HG02610 (cell line): ENCODE measurements around the gene DBI.

Experiments
- ATAC-seq: cut with Tn5 transposase; IDR thresholded peaks from one replicate; pipeline ENCODE4 v1.9.1; 2021; ENCODE audit warnings: mild to moderate bottlenecking, moderate library complexity; ENCODE audit not compliant: unreplicated experiment

Gene DBI

DNA sequence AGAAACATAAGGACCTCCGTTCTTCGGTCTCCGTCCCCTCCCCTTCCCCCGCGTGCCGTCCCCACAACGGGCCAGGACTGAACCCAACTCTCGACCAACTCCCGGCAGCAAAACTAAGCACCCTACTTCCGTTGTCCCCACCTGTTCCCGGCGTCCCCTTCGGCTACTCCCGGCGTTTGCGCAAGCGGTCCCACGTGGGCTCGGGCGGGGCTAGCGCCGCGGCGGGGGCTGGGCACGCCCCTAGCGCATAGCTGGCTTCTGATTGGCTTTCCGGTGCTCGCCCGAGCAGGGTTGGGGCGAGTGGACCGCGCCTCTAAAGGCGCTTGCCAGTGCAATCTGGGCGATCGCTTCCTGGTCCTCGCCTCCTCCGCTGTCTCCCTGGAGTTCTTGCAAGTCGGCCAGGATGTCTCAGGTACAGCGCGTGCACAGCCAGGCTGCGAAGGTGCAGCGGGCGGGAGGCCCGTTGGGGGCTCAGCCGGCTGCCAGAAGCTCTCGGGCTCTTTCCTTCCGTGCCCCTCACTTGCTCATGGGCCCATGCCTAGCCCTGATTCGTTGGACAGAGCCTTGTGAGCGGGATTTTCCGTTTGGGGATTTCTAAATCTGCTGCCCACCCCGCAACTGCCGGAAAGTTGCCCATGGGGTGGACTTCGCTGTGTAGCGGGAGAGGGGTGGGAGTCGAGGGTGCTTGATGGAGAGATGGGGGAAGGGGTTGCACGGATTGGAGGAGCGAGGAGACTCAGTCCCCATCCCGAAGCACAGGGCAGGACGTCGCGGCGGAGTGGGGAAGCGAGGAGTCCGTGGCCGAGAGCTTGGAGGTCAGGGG is at the start of gene DBI, which contains the start of gene C2orf76:
Gene DBI, plus strand, starts transcription at position 329 of the 823 bp plus-strand sequence. Its CDS starts 75 bp downstream, at position 404.
Gene C2orf76, minus strand, starts transcription at position 186 of the 823 bp plus-strand sequence. CDS start 26,875 bp downstream, outside the sequence.
- peak; percentile 97 for ATAC-seq

DNA sequence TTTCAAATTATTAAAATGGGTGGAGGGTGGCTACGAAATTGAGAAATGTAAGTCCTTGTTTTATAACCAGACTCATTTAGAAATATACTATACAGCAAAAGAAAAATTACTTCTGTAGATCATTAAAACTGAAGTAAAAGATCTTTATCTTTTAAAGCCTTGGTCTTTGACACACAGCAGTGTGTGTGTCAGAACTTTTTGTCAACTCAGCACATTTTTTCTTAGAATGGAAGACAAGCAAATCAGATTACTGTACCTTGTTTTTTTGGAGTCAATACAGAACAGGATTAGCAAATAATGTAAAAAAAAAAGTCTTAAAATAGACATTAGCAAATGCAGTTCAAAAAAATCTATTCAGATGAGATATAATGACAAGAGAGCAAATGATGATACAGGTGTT is 49.2 kb upstream of the DBI start:
- ATAC-seq = no peak

DNA sequence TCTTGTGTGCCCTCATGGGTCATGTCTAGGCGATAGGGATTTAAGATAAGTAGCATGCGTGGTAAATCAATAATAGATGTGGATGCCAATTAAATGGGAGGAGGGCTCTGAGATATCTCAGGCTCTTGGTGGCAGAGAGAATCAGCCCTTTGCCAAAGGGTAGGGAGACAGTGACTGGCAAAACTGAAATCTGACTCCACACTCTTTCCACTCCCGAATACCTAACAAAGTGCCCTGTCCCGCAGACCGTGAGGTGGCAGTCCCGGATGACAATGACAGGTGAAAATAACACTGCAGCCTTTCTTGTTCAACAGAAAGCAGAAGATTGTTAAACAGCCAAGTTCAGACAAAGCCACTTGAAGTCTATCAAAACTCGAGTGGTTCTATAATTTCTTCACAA is 47.2 kb upstream of the DBI start:
- ATAC-seq = no peak

DNA sequence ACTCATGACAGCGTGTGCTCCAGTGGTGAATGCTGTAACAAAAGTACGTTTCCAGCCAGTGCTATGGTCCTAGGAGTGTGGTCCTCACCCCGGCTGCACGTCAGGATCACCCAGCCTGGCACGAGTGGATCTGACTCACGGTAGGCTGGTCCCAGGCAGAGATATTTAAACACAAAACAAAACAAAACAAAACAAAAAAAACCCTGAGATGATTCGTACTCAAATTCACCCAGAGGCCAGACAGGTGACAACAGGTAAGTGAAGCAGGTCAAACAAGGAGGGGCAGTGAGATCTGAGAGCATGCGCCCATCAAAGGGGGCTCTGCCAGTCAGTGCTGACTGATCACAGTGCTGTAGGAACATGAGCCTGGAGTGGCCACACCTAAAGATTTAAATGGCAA is 43.3 kb upstream of the DBI start:
- ATAC-seq = no peak

- ATAC-seq = no peak
Observed at GRCh38 chr2:119324685-119325270, 42.0 kb upstream of the DBI start.

DNA sequence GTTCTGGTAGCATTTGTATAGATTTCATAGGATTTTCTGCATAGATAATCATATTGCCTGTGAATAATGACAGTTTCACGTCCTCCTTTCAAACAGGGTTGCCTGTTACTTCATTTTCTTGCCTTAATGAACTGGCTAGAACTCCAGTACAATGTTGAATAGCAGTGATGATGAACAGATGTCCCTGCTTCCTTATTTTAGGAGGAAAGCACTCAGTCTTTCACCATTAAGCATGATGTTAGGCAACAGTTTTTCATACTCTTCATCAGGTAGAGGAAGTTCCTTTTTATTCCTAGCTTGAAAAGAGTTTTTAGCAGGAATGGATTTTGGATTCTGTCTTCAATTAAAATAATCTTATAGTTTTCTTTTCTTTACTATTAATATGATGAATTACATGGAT is 39.8 kb upstream of the DBI start:
- no peak for ATAC-seq

GRCh38 chr2:119327431-119327830 is 39.3 kb upstream of the DBI start:
- ATAC-seq = no peak

- ATAC-seq = no peak
Observed at GRCh38 chr2:119332953-119333352, 33.8 kb upstream of the DBI start.

- ATAC-seq = no peak
Observed at GRCh38 chr2:119333360-119333759, 33.4 kb upstream of the DBI start.

- ATAC-seq = no peak
Observed at GRCh38 chr2:119333833-119334232, 32.9 kb upstream of the DBI start.

- ATAC-seq = no peak
Observed at GRCh38 chr2:119337749-119338148, 29.0 kb upstream of the DBI start.

DNA sequence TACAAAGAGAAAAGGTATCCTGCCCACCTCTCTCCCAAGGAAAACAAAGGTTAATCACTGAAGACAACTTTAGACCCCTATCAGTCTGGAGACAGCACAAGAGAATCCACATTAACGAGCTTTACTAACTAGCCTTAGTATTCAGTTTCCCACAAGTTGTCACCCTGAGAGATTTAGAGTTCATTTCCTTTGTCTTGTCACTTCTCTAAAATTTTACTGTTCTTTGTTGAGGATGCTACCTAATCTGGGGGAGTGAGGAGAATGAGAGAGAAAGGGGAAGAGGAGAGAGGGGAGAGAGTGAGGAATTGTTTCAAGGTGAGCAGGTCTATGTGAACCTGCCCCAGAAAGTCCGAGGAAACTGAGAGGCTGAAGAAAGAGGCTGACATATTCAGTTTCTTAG is 28.5 kb upstream of the DBI start:
- ATAC-seq = no peak

- peak; percentile 98 for ATAC-seq
Observed at GRCh38 chr2:119338826-119339561, 27.8 kb upstream of the DBI start.

DNA sequence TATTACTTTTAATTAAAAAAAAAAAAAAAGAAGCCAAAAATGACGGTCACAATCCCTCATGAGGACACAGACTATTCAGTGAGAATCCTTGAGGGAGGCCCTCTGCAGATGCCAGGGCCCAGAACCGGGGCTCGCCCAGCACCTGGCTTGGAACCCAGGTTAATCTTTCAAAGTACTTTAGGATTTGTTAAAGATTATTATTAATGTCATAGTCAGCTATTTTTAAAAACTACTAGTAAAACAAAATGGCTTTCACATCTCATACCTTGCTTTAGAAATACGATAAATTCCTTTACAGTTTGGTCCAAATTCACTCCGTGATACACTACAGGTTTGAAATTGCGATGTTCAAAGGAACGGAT is 27.2 kb upstream of the DBI start:
- peak; percentile 34 for ATAC-seq

DNA sequence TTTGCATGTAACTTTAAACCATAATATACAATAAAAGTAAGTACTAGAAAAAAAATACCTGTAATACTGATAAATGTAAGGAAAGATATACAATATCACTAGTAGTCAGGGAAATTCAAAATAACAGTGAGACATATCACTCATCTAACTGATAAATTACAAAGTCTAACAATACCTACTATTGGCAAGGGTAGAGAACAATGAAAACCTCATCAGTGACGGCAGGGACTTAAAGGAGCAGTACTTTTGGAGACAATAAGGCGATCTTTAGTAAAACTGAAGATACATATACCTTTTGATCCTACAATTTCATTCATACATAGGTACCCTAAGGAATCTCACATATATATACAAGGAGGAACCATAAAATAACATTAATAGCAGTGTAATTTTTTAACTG is 25.1 kb upstream of the DBI start:
- ATAC-seq = no peak

GRCh38 chr2:119349289-119349688 is 17.5 kb upstream of the DBI start:
- ATAC-seq = no peak

DNA sequence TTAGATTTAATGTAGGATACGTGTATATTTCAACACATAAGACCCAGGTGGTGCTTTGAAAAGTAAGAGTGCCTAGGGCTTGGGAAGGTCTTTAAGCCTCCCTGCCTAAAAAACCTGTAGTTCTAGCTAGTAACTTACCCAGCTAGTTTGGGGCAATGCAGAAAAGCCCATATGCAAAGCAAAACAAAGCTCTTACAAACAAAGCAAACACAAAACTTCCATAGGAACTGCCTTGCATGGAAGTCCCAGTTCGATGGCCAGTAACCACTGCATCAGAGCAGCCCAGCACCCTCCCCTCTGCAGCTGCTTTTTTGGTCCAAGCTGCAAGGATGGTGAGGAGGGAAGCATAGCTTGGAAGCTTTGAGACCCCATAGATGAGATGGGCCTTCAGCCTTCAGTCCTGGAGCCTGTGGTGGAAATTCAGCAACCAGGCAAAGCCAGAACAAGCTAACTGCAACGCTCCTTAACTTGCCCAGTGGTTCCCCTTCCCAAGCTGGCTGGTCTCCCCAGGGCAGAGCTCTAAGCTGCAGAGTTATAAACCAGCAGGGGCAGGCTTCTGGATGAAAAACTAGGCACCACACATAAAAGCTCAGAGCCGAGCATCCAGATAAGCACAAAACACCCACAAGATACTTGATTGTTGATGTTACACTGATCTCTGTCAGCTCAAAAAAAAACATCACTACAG is 16.3 kb upstream of the DBI start:
- no peak for ATAC-seq

DNA sequence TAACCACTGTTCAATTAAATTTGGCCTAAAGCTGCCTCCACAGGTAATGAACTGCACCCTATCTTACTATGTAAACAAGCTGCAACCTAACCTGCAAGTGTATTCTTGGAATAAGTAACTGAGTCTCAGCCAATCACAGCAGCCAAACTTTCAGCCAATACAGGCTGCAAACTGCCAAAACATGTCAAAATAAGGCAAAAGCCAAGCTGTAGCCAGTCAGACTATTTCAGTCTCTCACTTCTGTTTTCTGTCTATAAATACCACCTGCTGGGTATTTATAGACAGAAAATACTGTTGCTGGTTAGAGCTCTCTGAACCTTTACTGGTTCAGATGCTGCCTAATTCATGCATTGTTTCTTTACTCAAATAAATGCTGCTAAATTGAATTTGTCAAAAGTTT is 14.4 kb upstream of the DBI start:
- peak; percentile 93 for ATAC-seq

DNA sequence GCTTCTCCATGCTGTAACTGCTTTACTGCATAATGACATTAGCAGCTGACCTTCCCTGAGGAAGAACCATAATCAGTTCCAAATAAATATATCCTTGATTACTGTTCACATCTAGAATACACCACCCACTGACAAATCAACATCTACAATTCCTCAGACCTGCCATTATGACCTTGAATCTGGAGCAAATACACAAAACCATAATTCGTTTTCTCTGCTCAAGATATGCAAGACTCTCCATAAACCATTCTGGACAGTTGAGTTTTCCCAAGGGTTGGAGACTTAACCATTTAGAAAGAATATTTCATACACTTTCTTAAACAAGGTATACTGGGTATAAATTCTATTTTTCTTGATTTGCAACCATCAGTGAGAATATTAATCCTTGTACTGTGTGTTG is 11.9 kb upstream of the DBI start:
- no peak for ATAC-seq

DNA sequence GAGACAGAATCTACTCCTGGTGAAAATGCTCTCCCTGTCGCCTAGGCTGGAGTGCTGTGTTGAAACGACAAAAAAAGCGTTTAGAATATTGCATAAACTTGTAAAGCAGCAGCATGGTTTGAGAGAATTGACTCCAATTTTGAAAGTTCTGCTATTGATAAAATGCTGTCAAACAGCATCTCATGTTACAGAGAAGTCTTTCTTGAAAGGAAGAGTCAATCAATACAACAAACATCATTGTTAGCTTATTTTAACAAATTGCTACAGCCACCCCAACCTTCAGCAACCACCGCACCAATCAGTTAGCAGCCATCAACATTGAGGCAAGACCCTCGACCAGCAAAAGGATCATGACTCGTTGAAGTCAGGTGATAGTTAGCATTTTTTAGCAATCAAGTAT is 7.0 kb upstream of the DBI start:
- ATAC-seq = no peak

DNA sequence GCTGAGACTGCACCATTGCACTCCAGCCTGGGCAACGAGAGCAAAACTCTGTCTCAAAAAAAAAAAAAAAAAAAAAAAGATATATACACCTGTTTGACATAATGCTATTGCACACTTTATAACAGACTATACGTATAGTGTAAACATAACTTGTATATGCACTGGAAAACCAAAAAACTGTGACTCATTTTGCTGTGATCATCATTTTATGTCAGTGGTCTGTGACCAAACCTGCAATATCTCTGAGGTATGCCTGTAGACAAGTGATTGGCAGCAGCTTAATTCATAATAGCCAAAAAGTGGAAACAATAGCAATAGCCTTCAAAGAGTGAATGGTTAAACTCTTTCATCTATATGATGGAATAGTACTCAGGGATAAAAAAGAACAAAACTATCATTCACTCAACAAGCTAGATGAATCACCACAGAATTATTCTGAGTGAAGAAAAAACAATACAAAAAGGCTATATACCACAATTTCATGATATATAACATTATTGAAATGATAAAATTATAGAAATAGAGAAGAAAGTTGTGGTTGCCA is 6.3 kb upstream of the DBI start:
- no peak for ATAC-seq
